GM23338 (cell line): ENCODE data around the gene FBLIM1. TPM values are rescaled to one million over a fixed set of nuclear protein-coding genes. Genes with fewer than 3 reads are reported as not detected.

Source experiments
- ATAC-seq: fragments of 200-7000 bp; cut with Tn5 transposase; 3 replicates; pipeline ENCODE4 v1.9.1; 2020
- DNase-seq: peaks from one replicate; pipeline ENCODE4 v3.0.0-alpha.2; 2015; ENCODE audit warnings: low spot score
- H2AFZ ChIP-seq: fragments of 200-600 bp; sonication (generic); 2 replicates; pipeline ENCODE4 v1.8.0; 2016; ENCODE audit warnings: antibody characterized with exemption, mild to moderate bottlenecking, moderate library complexity
- H3F3A ChIP-seq: fragments of 200-600 bp; sonication (generic); replicated peaks from 2 replicates; pipeline ENCODE4 v1.8.0; 2017; ENCODE audit warnings: antibody characterized with exemption, mixed run types, low read depth
- H3K27ac ChIP-seq: fragments of 200-600 bp; sonication (generic); 2 replicates; pipeline ENCODE4 v1.6.1; 2016; ENCODE audit warnings: low read depth
- H3K27me3 ChIP-seq: fragments of 200-600 bp; sonication (generic); 2 replicates; pipeline ENCODE4 v1.8.0; 2016; ENCODE audit warnings: mild to moderate bottlenecking, mixed run types, moderate library complexity; ENCODE audit not compliant: insufficient read depth
- H3K36me3 ChIP-seq: fragments of 200-600 bp; sonication (generic); 2 replicates; pipeline ENCODE4 v1.8.0; 2016; ENCODE audit warnings: mild to moderate bottlenecking; ENCODE audit not compliant: insufficient read depth
- H3K4me1 ChIP-seq: fragments of 200-600 bp; sonication (generic); 2 replicates; pipeline ENCODE4 v1.8.0; 2016; ENCODE audit warnings: mild to moderate bottlenecking, moderate library complexity; ENCODE audit not compliant: insufficient read depth
- H3K4me2 ChIP-seq: fragments of 200-600 bp; sonication (generic); 2 replicates; pipeline ENCODE4 v1.7.1; 2017; ENCODE audit warnings: mixed run types
- H3K4me3 ChIP-seq: fragments of 200-600 bp; sonication (generic); 2 replicates; pipeline ENCODE4 v1.6.1; 2016; ENCODE audit warnings: mixed run types
- H3K79me2 ChIP-seq: fragments of 200-600 bp; sonication (generic); replicated peaks from 2 replicates; pipeline ENCODE4 v1.8.0; 2017; ENCODE audit warnings: mild to moderate bottlenecking; ENCODE audit not compliant: insufficient read depth
- H3K9me2 ChIP-seq: fragments of 200-600 bp; sonication (generic); 2 replicates; pipeline ENCODE4 v1.8.0; 2017; ENCODE audit not compliant: insufficient read depth
- H4K20me1 ChIP-seq: fragments of 200-600 bp; sonication (generic); replicated peaks from 2 replicates; pipeline ENCODE4 v1.8.0; 2017; ENCODE audit warnings: mild to moderate bottlenecking; ENCODE audit not compliant: insufficient read depth
- H3K27ac Mint-ChIP-seq: 2 replicates; pipeline ENCODE4 v1.8.0; 2020; ENCODE audit warnings: inconsistent platforms, mild to moderate bottlenecking, moderate library complexity, mixed read lengths
- H3K27me3 Mint-ChIP-seq: 3 replicates; pipeline ENCODE4 v1.8.0; 2022; ENCODE audit warnings: low read depth, mild to moderate bottlenecking, moderate library complexity, mixed read lengths, inconsistent platforms; ENCODE audit not compliant: insufficient read depth, poor library complexity
- H3K36me3 Mint-ChIP-seq: 3 replicates; pipeline ENCODE4 v1.8.0; 2021; ENCODE audit warnings: low read depth, mild to moderate bottlenecking, inconsistent platforms, moderate library complexity, mixed read lengths
- H3K4me1 Mint-ChIP-seq: 3 replicates; pipeline ENCODE4 v1.8.0; 2020; ENCODE audit warnings: mild to moderate bottlenecking, inconsistent platforms, mixed read lengths
- H3K4me3 Mint-ChIP-seq: 3 replicates; pipeline ENCODE4 v1.8.0; 2021; ENCODE audit warnings: moderate library complexity, mild to moderate bottlenecking, inconsistent platforms, mixed read lengths
- H3K9me3 Mint-ChIP-seq: 3 replicates; pipeline ENCODE4 v1.8.0; 2020; ENCODE audit warnings: moderate library complexity, mild to moderate bottlenecking, inconsistent platforms, mixed read lengths
- CREB1 ChIP-seq: fragments of 250-450 bp; sonication (Bioruptor Pico); IDR thresholded peaks from 2 replicates; pipeline ENCODE4 v1.5.0; 2020; ENCODE audit warnings: low read depth, mild to moderate bottlenecking, moderate library complexity
- EZH2 ChIP-seq: fragments of 200-600 bp; sonication (generic); IDR thresholded peaks from one replicate; pipeline ENCODE4 v1.8.0; 2017; ENCODE audit warnings: antibody characterized with exemption, mild to moderate bottlenecking, low read depth; ENCODE audit not compliant: unreplicated experiment
- EZH2phosphoT487 ChIP-seq: fragments of 200-600 bp; sonication (generic); IDR thresholded peaks from one replicate; pipeline ENCODE4 v1.8.1; 2018; ENCODE audit warnings: antibody characterized with exemption; ENCODE audit not compliant: unreplicated experiment
- JUNB ChIP-seq: IDR thresholded peaks from one replicate; pipeline ENCODE4 v1.6.1; 2016; ENCODE audit warnings: antibody characterized with exemption; ENCODE audit not compliant: unreplicated experiment
- NANOG ChIP-seq: IDR thresholded peaks from 2 replicates; pipeline ENCODE4 v1.6.1; 2016; ENCODE audit warnings: antibody characterized with exemption, borderline replicate concordance
- POLR2AphosphoS5 ChIP-seq: IDR thresholded peaks from 2 replicates; pipeline ENCODE4 v1.6.1; 2016; ENCODE audit warnings: antibody characterized with exemption, low read depth
- STAT1 ChIP-seq: IDR thresholded peaks from one replicate; pipeline ENCODE4 v1.6.1; 2016; ENCODE audit warnings: antibody characterized with exemption; ENCODE audit not compliant: unreplicated experiment
- ZNF114 ChIP-seq: fragments of 250-450 bp; sonication (Bioruptor Pico); IDR thresholded peaks from 2 replicates; pipeline ENCODE4 v1.5.0; 2020; ENCODE audit warnings: mild to moderate bottlenecking, moderate library complexity
- ZNF331 ChIP-seq: fragments of 250-450 bp; sonication (Bioruptor Pico); IDR thresholded peaks from 2 replicates; pipeline ENCODE4 v1.5.0; 2020; ENCODE audit warnings: low read depth, mild to moderate bottlenecking, moderate library complexity
- polyA plus RNA-seq: library from polyadenylated mRNA; unstranded; fragments of >200 nt; fragmentation: Nextera tagmentation; extraction: Ambion mirVana; gene quantifications from 2 replicates; pipeline ENCODE4 v1.2.1, GENCODE V29; 2016
- total RNA-seq: library from RNA; depleted of rRNA; stranded (reverse); fragments of >200 nt; shearing (Covaris generic); gene quantifications from 2 replicates; pipeline ENCODE4 v1.2.3, GENCODE V29; 2014
- TF ChIP-seq, protein P1 (sequence below): IDR thresholded peaks from 2 replicates; pipeline ENCODE4 v1.6.1; 2016; ENCODE audit warnings: antibody characterized with exemption
- TF ChIP-seq, protein P2 (sequence below), 2 experiments: fragments of 200-600 bp in 1 of 2; sonication (generic) in 1 of 2; conservative IDR thresholded peaks; 2 replicates each; pipeline versions ENCODE4 v1.5.1 to v1.6.1; 2016 to 2017; ENCODE audit warnings: antibody characterized with exemption in 2 of 2, low read depth in 2 of 2, mild to moderate bottlenecking in 2 of 2, moderate library complexity in 1 of 2
- TF ChIP-seq, protein P3 (sequence below): IDR thresholded peaks from one replicate; pipeline ENCODE4 v1.6.1; 2018; ENCODE audit warnings: antibody characterized with exemption; ENCODE audit not compliant: unreplicated experiment

FBLIM1 gene
- total and polyA plus RNA-seq, 2 experiments from 2014 or later = 41.7 to 81.7 TPM

DNA sequence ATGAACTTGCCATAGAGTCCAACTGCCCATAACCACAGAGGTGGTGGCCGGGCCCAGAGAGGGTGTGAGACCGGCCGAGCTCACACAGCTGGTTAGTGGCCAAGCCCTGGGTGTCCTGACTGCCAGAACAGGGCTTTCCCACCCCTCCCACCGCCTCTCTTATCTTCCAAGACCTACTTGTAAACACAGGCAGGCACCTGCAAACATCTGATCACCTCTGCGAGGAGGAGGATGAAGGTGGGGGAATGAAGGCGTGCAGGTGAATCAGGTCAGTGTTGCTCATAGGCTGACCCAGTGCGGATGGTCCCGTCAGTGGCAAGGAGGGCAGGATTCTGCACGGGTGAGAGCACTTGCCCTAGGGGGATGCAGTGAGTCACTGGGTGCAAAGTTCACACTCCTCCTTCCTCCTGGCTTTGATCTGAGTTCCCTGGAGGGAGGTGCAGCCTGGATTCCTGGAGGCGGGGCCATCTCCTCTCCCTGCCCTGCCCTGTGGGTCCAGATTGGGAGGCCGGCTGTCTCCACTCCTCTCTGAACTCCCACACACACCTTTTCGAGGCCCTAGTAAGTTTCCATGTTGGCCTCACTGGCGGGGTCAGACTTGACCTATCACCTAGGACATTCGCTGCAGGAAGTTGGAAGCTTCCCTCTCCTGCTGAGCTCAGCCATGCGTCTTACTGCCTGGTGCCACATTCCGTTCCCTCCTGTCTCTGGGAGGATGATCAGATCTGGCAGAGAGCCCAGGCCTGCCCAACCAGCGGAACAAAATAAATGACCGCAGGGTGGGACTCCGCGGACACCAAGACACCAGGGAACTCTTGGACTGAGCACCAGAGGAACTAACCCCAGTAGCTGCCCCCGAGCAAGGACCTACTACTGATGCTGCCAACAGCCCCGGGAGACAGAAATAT is 41.6 kb downstream of the FBLIM1 start:
- Histone ChIP-seq H3K79me2 (no peaks in the 10 kb centered on the region), H3K4me1 (peaks cover 11% of the 10 kb centered on the region; the same call in 1 of the 2 replicates), H3K36me3 (no peaks in the 10 kb centered on the region), H4K20me1 (no peaks in the 10 kb centered on the region), H3K27ac (no peak overlapping the region), H2AFZ (peak overlapping the region; percentile 86), H3K27me3 (no peaks in the 10 kb centered on the region), H3F3A (0 out of 2 replicates have a peak, but pooled peaks cover 2% of the 10 kb centered on the region), H3K4me2 (no peak overlapping the region), H3K9me2 (no peaks in the 10 kb centered on the region), H3K4me3 (no peak overlapping the region)
- no peak overlapping the region for H3K4me3 Mint-ChIP-seq
- H3K27me3 Mint-ChIP-seq = peaks cover 11% of the 10 kb centered on the region
- no peaks in the 10 kb centered on the region for H3K36me3 Mint-ChIP-seq
- ATAC-seq (peak; percentile 60), DNase-seq (peak; percentile 40)
- H3K27ac Mint-ChIP-seq = no peak overlapping the region; the same call in 1 of the 2 replicates
- H3K9me3 Mint-ChIP-seq = no peaks in the 10 kb centered on the region
- H3K4me1 Mint-ChIP-seq = peaks cover 19% of the 10 kb centered on the region
- TF ChIP-seq POLR2AphosphoS5 (no peak), ZNF114 (CRISPR knock-in tag) (no peak), CREB1 (no peak), NANOG (no peak), STAT1 (no peak)
- TF ChIP-seq, protein P1, sequence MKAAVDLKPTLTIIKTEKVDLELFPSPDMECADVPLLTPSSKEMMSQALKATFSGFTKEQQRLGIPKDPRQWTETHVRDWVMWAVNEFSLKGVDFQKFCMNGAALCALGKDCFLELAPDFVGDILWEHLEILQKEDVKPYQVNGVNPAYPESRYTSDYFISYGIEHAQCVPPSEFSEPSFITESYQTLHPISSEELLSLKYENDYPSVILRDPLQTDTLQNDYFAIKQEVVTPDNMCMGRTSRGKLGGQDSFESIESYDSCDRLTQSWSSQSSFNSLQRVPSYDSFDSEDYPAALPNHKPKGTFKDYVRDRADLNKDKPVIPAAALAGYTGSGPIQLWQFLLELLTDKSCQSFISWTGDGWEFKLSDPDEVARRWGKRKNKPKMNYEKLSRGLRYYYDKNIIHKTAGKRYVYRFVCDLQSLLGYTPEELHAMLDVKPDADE = no peak

DNA sequence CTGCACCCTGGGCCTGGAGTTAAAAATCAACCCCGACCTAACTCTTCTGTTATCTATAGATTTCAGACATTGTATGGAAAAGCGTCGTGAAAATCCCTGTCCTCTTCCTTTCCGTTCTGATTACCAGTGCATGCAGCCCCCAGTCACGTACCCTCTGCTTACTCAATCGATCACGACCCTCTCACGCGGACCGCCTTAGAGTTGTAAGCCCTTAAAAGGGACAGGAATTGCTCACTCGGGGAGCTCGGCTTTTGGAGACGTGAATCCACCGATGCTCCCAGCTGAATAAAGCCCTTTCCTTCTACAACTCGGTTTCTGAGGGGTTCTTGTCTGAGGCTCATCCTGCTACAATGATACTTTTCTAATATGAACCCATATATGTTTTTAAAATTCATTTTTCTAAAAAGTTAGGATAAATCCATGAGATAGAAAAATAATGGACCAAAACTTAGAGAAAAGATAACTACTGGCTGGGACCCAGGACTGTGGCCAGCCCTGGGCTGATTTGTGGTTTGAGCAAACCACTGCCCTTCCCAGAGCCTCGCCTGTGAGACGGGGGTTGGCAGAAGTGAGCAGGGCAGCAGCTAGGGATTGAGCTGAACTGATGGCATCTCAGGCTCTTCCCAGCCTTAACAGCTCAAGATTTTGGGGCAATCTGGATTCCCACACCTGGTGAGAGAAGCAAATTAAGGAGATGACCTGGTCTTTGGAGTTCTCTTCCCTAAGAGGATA is 43.8 kb downstream of the FBLIM1 start:
- no peaks in the 10 kb centered on the region for H3K79me2 ChIP-seq
- ATAC-seq (no peak), DNase-seq (no peak)
- H3K4me2 ChIP-seq = no peak overlapping the region
- H3K27ac ChIP-seq = no peak overlapping the region
- no peaks in the 10 kb centered on the region for H4K20me1 ChIP-seq
- no peak for TF ChIP-seq ZNF114 (CRISPR knock-in tag)
- no peak for TF ChIP-seq POLR2AphosphoS5
- TF ChIP-seq EZH2 = no peak
- TF ChIP-seq, protein P2, sequence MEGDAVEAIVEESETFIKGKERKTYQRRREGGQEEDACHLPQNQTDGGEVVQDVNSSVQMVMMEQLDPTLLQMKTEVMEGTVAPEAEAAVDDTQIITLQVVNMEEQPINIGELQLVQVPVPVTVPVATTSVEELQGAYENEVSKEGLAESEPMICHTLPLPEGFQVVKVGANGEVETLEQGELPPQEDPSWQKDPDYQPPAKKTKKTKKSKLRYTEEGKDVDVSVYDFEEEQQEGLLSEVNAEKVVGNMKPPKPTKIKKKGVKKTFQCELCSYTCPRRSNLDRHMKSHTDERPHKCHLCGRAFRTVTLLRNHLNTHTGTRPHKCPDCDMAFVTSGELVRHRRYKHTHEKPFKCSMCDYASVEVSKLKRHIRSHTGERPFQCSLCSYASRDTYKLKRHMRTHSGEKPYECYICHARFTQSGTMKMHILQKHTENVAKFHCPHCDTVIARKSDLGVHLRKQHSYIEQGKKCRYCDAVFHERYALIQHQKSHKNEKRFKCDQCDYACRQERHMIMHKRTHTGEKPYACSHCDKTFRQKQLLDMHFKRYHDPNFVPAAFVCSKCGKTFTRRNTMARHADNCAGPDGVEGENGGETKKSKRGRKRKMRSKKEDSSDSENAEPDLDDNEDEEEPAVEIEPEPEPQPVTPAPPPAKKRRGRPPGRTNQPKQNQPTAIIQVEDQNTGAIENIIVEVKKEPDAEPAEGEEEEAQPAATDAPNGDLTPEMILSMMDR (conservative IDR thresholded peaks at IDR 0.05; ENCODE audit: low read depth in 2 of 2) = no peak
- TF ChIP-seq JUNB = no peak
- TF ChIP-seq STAT1 = no peak
- no peak for TF ChIP-seq CREB1
- TF ChIP-seq NANOG = no peak
- no peak for TF ChIP-seq EZH2phosphoT487
- TF ChIP-seq, protein P1 = no peak
- no peak for TF ChIP-seq ZNF331 (CRISPR knock-in tag)
- TF ChIP-seq, protein P3, sequence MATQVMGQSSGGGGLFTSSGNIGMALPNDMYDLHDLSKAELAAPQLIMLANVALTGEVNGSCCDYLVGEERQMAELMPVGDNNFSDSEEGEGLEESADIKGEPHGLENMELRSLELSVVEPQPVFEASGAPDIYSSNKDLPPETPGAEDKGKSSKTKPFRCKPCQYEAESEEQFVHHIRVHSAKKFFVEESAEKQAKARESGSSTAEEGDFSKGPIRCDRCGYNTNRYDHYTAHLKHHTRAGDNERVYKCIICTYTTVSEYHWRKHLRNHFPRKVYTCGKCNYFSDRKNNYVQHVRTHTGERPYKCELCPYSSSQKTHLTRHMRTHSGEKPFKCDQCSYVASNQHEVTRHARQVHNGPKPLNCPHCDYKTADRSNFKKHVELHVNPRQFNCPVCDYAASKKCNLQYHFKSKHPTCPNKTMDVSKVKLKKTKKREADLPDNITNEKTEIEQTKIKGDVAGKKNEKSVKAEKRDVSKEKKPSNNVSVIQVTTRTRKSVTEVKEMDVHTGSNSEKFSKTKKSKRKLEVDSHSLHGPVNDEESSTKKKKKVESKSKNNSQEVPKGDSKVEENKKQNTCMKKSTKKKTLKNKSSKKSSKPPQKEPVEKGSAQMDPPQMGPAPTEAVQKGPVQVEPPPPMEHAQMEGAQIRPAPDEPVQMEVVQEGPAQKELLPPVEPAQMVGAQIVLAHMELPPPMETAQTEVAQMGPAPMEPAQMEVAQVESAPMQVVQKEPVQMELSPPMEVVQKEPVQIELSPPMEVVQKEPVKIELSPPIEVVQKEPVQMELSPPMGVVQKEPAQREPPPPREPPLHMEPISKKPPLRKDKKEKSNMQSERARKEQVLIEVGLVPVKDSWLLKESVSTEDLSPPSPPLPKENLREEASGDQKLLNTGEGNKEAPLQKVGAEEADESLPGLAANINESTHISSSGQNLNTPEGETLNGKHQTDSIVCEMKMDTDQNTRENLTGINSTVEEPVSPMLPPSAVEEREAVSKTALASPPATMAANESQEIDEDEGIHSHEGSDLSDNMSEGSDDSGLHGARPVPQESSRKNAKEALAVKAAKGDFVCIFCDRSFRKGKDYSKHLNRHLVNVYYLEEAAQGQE = no peak
- H2AFZ ChIP-seq = no peak overlapping the region
- H3K36me3 Mint-ChIP-seq = no peaks in the 10 kb centered on the region
- no peak overlapping the region for H3K27ac Mint-ChIP-seq
- 0 out of 2 replicates have a peak, but pooled peaks cover 2% of the 10 kb centered on the region for H3F3A ChIP-seq
- H3K27me3 Mint-ChIP-seq = peaks cover 11% of the 10 kb centered on the region
- H3K4me1 ChIP-seq = peaks cover 11% of the 10 kb centered on the region; the same call in 1 of the 2 replicates
- no peaks in the 10 kb centered on the region for H3K9me3 Mint-ChIP-seq
- no peak overlapping the region for H3K4me3 Mint-ChIP-seq
- H3K36me3 ChIP-seq = no peaks in the 10 kb centered on the region
- H3K27me3 ChIP-seq = no peaks in the 10 kb centered on the region
- peaks cover 19% of the 10 kb centered on the region for H3K4me1 Mint-ChIP-seq
- H3K4me3 ChIP-seq = no peak overlapping the region
- H3K9me2 ChIP-seq = no peaks in the 10 kb centered on the region
